OCI-LY7 (cell line): ENCODE measurements around the gene PLXNA4. TPM values are rescaled to one million over a fixed set of nuclear protein-coding genes. Genes with fewer than 3 reads are reported as not detected.

Experiments
- BruUV-seq: library from RNA; stranded (reverse); fragments of 400-500 nt; replicated peaks from 2 replicates; lab custom pipeline; 2021; lab: Mats Ljungman, UMichigan
- CTCF ChIA-PET: fragments of 300-600 bp; sonication (Branson Sonifier 250); formaldehyde crosslinking; loops from one replicate; lab custom pipeline; 2022; ENCODE audit warnings: antibody characterized with exemption; ENCODE audit not compliant: unreplicated experiment; lab: Charles Lee
- POLR2A ChIA-PET: fragments of 300-600 bp; sonication (Branson Sonifier 250); formaldehyde crosslinking; loops from one replicate; lab custom pipeline; 2022; ENCODE audit warnings: antibody characterized with exemption; lab: Charles Lee
- DNase-seq: peaks from one replicate; pipeline ENCODE4 v3.0.0-alpha.2; 2015; ENCODE audit warnings: low spot score
- H2AFZ ChIP-seq: fragments of 200-600 bp; sonication (generic), shearing (Covaris generic); 2 replicates; pipeline ENCODE4 v1.6.1; 2014; ENCODE audit warnings: mild to moderate bottlenecking, antibody characterized with exemption, low read length, moderate library complexity
- H3K27ac ChIP-seq: fragments of 200-600 bp; sonication (generic); 2 replicates; pipeline ENCODE4 v1.5.1; 2014; ENCODE audit warnings: mixed run types, low read depth, mild to moderate bottlenecking, moderate library complexity, low read length, inconsistent platforms; ENCODE audit not compliant: poor library complexity, severe bottlenecking
- H3K36me3 ChIP-seq: fragments of 200-600 bp; sonication (generic); 2 replicates; pipeline ENCODE4 v1.6.1; 2014; ENCODE audit warnings: mild to moderate bottlenecking, antibody characterized with exemption, low read length, moderate library complexity, mixed read lengths; ENCODE audit not compliant: insufficient read depth
- H3K4me1 ChIP-seq: fragments of 200-600 bp; sonication (generic); 2 replicates; pipeline ENCODE4 v1.5.1; 2014; ENCODE audit warnings: mild to moderate bottlenecking, low read length; ENCODE audit not compliant: insufficient read depth, poor library complexity, severe bottlenecking
- H3K4me2 ChIP-seq: fragments of 200-600 bp; sonication (generic); 2 replicates; pipeline ENCODE4 v1.6.1; 2014; ENCODE audit warnings: mild to moderate bottlenecking, low read length
- H3K4me3 ChIP-seq: fragments of 200-600 bp; sonication (generic); 2 replicates; pipeline ENCODE4 v1.5.1; 2014; ENCODE audit warnings: mild to moderate bottlenecking, low read depth, low read length; ENCODE audit not compliant: poor library complexity, severe bottlenecking
- H3K79me2 ChIP-seq: fragments of 200-600 bp; sonication (generic); 2 replicates; pipeline ENCODE4 v1.6.1; 2016; ENCODE audit warnings: low read depth, mild to moderate bottlenecking, low read length, moderate library complexity, mixed read lengths; ENCODE audit not compliant: insufficient read depth
- H3K9me2 ChIP-seq: fragments of 200-600 bp; sonication (generic); 2 replicates; pipeline ENCODE4 v1.6.1; 2016; ENCODE audit warnings: mild to moderate bottlenecking, low read length, mixed read lengths; ENCODE audit not compliant: insufficient read depth
- H3K9me3 ChIP-seq: fragments of 200-600 bp; sonication (generic); 2 replicates; pipeline ENCODE4 v1.6.1; 2014; ENCODE audit warnings: mild to moderate bottlenecking, mixed run types, low read length, mixed read lengths
- H4K20me1 ChIP-seq: fragments of 200-600 bp; sonication (generic); 2 replicates; pipeline ENCODE4 v1.6.1; 2014; ENCODE audit warnings: mild to moderate bottlenecking, antibody characterized with exemption, low read length, moderate library complexity, mixed read lengths; ENCODE audit not compliant: insufficient read depth
- CTCF ChIP-seq: fragments of 200-600 bp; sonication (generic); conservative IDR thresholded peaks from 2 replicates; pipeline ENCODE4 v1.5.1; 2014; ENCODE audit warnings: mild to moderate bottlenecking, antibody characterized with exemption, low read length, moderate library complexity, mixed read lengths
- EZH2phosphoT487 ChIP-seq: fragments of 200-600 bp; sonication (generic); IDR thresholded peaks from 2 replicates; pipeline ENCODE4 v1.6.1; 2018; ENCODE audit warnings: low read depth, borderline replicate concordance, mild to moderate bottlenecking, mixed run types, antibody characterized with exemption, low read length, moderate library complexity, mixed read lengths
- intact Hi-C: fragments of 100-400 bp; cut with micrococcal nuclease; formaldehyde crosslinking; loops from one replicate; pipeline ENCODE4 v1.10.0; 2022; ENCODE audit not compliant: unreplicated experiment
- total RNA-seq, 2 experiments: library from RNA; depleted of rRNA in 1 of 2; stranded (reverse); fragments of >200 nt in 1 of 2; shearing (Covaris generic) in 1 of 2; gene quantifications; 2 replicates each; pipeline ENCODE4 v1.2.3, GENCODE V29; 2014 to 2022

The PLXNA4 gene
- total RNA-seq, 2 experiments from 2014 or later: not detected

DNA sequence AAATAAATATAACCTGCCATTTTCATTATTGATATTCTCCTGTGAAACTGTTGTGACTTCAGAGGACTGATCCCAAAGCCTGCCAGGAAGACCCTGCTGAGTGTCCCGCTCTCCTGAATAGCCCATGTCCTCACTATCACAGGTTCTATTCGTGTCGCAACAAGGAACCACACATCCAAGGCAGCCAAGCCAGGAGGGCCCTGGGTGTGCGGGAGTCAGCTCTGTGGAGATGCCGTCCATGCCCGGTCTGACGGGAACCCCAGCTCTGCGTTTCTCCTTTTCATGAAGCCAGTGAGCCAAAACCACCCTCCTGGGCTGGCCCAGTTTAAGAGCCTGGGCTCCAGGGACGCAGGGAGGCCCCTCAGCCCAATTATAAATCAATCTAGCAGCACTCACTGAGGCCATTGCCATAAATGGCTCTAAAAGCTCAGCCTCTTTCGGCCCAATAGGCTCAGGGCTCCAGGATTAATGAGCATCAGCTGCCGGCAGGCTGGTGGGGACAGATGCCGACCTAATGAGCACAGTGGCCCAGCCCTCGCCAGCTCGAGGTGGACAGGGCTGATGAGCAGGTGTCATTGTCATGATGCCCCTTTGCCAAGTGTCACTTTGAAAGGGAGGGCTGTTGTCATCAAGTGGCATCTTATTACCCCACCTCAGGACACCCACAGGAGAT, 177.9 kb downstream of the PLXNA4 start:
- Histone ChIP-seq H3K27ac (no peak overlapping the region), H4K20me1 (no peaks in the 10 kb centered on the region; the same call in 1 of the 2 replicates), H3K9me3 (no peaks in the 10 kb centered on the region), H3K4me3 (no peak overlapping the region), H3K4me1 (no peaks in the 10 kb centered on the region), H3K4me2 (no peak overlapping the region), H3K9me2 (no peaks in the 10 kb centered on the region), H3K79me2 (no peaks in the 10 kb centered on the region), H2AFZ (no peak overlapping the region), H3K36me3 (no peaks in the 10 kb centered on the region)
- no peak for DNase-seq
- ChIA-PET POLR2A (no interaction called here), CTCF (no interaction called here)
- TF ChIP-seq EZH2phosphoT487: no peak
- no peak for TF ChIP-seq CTCF
- intact Hi-C loops: no loop called here
- BruUV-seq: no TSS peak

- Histone ChIP-seq H3K79me2 (no peaks in the 10 kb centered on the region), H3K9me2 (no peaks in the 10 kb centered on the region), H3K4me3 (no peak overlapping the region), H4K20me1 (no peaks in the 10 kb centered on the region; the same call in 1 of the 2 replicates), H3K9me3 (no peaks in the 10 kb centered on the region), H3K4me2 (no peak overlapping the region), H2AFZ (no peak overlapping the region), H3K27ac (no peak overlapping the region), H3K36me3 (no peaks in the 10 kb centered on the region), H3K4me1 (no peaks in the 10 kb centered on the region)
- no peak for DNase-seq
- BruUV-seq: no TSS peak
- TF ChIP-seq EZH2phosphoT487: no peak
- TF ChIP-seq CTCF: no peak
- ChIA-PET POLR2A (no interaction called here), CTCF (no interaction called here)
- intact Hi-C loops: no loop called here
Measured at GRCh38 chr7:132397070-132397469, 179.2 kb downstream of the PLXNA4 start.

- no peaks in the 10 kb centered on the region for H3K36me3 ChIP-seq
- no peaks in the 10 kb centered on the region; the same call in 1 of the 2 replicates for H4K20me1 ChIP-seq
- no peaks in the 10 kb centered on the region for H3K9me3 ChIP-seq
- intact Hi-C loops: no loop called here
- no peak overlapping the region for H3K4me2 ChIP-seq
- no peaks in the 10 kb centered on the region for H3K79me2 ChIP-seq
- no peak overlapping the region for H2AFZ ChIP-seq
- H3K4me1 ChIP-seq: no peaks in the 10 kb centered on the region
- TF ChIP-seq CTCF: no peak
- no peak for TF ChIP-seq EZH2phosphoT487
- POLR2A ChIA-PET: no interaction called here
- BruUV-seq: no TSS peak
- CTCF ChIA-PET: no interaction called here
- no peak for DNase-seq
- H3K4me3 ChIP-seq: no peak overlapping the region
- no peaks in the 10 kb centered on the region for H3K9me2 ChIP-seq
- H3K27ac ChIP-seq: no peak overlapping the region
Measured at GRCh38 chr7:132395361-132395760, 180.9 kb downstream of the PLXNA4 start.
